Endothelial cell (in vitro differentiated cells): Measurements from ENCODE around the gene ERC2. TPM values are rescaled to one million over a fixed set of nuclear protein-coding genes. Genes with fewer than 3 reads are reported as not detected.

Source experiments
- DNase-seq: peaks from one replicate; pipeline ENCODE4 v3.0.0; 2021; ENCODE audit warnings: low spot score
- H3K27ac Mint-ChIP-seq: one replicate; pipeline ENCODE4 v1.8.0; 2021; ENCODE audit warnings: mixed read lengths, inconsistent platforms; ENCODE audit not compliant: unreplicated experiment
- H3K27me3 Mint-ChIP-seq: one replicate; pipeline ENCODE4 v1.8.0; 2021; ENCODE audit warnings: mild to moderate bottlenecking, moderate library complexity, mixed read lengths, inconsistent platforms; ENCODE audit not compliant: unreplicated experiment
- H3K36me3 Mint-ChIP-seq: one replicate; pipeline ENCODE4 v1.8.0; 2021; ENCODE audit warnings: mild to moderate bottlenecking, low read depth, mixed read lengths, inconsistent platforms; ENCODE audit not compliant: unreplicated experiment
- H3K4me1 Mint-ChIP-seq: one replicate; pipeline ENCODE4 v1.8.0; 2021; ENCODE audit warnings: mild to moderate bottlenecking, mixed read lengths, inconsistent platforms; ENCODE audit not compliant: unreplicated experiment
- H3K4me3 Mint-ChIP-seq: one replicate; pipeline ENCODE4 v1.8.0; 2021; ENCODE audit warnings: mild to moderate bottlenecking, mixed read lengths, inconsistent platforms; ENCODE audit not compliant: unreplicated experiment
- H3K9me3 Mint-ChIP-seq: one replicate; pipeline ENCODE4 v1.8.0; 2021; ENCODE audit warnings: mixed read lengths, inconsistent platforms; ENCODE audit not compliant: unreplicated experiment
- total RNA-seq: library from RNA; stranded (reverse); fragmentation: NEBNext Ultra II Directional; extraction: Animal tissue kit (Norgen Biotek cat#: 25700); gene quantifications from one replicate; pipeline ENCODE4 v1.2.1, GENCODE V29; 2021; ENCODE audit not compliant: unreplicated experiment
- TF ChIP-seq, protein P1 (sequence below): fragments of 200-600 bp; sonication (generic); IDR thresholded peaks from one replicate; pipeline ENCODE4 v1.5.0; 2021; ENCODE audit warnings: antibody characterized with exemption; ENCODE audit not compliant: unreplicated experiment

ERC2 gene
- total RNA-seq, 1 donor from 2014 or later: 20.5 TPM

DNA sequence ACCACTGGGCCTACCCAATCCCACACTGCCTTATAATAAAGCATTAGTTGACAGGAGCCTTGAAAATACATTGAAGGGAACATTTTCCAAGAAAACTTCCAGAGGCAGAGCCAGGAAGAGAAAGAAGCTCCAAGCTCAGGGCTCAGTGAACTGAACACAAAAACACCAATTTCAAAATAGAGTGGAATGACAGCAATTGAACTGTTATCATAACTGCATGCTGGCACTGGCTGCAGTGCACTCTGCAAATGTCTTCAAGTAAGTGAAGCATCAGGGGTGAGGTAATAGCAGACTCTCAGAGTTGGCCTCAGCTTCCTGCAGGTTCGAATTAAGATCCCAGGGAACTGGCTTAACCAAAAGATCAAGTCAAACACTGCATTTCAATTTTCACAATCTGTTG is 593.2 kb downstream of the ERC2 start:
- Mint-ChIP-seq H3K27me3 (no peaks in the 10 kb centered on the region), H3K4me1 (no peaks in the 10 kb centered on the region)

GRCh38 chr3:55873523-55874254 is 594.6 kb downstream of the ERC2 start:
- no peak for DNase-seq
- Mint-ChIP-seq H3K27me3 (no peaks in the 10 kb centered on the region), H3K27ac (no peak overlapping the region), H3K4me1 (no peaks in the 10 kb centered on the region), H3K36me3 (no peaks in the 10 kb centered on the region), H3K4me3 (no peak overlapping the region), H3K9me3 (no peaks in the 10 kb centered on the region)
- TF ChIP-seq, protein P1, sequence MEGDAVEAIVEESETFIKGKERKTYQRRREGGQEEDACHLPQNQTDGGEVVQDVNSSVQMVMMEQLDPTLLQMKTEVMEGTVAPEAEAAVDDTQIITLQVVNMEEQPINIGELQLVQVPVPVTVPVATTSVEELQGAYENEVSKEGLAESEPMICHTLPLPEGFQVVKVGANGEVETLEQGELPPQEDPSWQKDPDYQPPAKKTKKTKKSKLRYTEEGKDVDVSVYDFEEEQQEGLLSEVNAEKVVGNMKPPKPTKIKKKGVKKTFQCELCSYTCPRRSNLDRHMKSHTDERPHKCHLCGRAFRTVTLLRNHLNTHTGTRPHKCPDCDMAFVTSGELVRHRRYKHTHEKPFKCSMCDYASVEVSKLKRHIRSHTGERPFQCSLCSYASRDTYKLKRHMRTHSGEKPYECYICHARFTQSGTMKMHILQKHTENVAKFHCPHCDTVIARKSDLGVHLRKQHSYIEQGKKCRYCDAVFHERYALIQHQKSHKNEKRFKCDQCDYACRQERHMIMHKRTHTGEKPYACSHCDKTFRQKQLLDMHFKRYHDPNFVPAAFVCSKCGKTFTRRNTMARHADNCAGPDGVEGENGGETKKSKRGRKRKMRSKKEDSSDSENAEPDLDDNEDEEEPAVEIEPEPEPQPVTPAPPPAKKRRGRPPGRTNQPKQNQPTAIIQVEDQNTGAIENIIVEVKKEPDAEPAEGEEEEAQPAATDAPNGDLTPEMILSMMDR: no peak

More for the DNA sequence above, 593.2 kb downstream of the ERC2 start:
- no peaks in the 10 kb centered on the region for H3K9me3 Mint-ChIP-seq
- DNase-seq: no peak
- TF ChIP-seq, protein P1: no peak
- no peak overlapping the region for H3K4me3 Mint-ChIP-seq
- H3K27ac Mint-ChIP-seq: no peak overlapping the region
- no peaks in the 10 kb centered on the region for H3K36me3 Mint-ChIP-seq

GRCh38 chr3:55870594-55870993 is 597.7 kb downstream of the ERC2 start:
- no peak overlapping the region for H3K27ac Mint-ChIP-seq
- no peak for DNase-seq
- H3K4me3 Mint-ChIP-seq: no peak overlapping the region
- H3K36me3 Mint-ChIP-seq: no peaks in the 10 kb centered on the region
- no peaks in the 10 kb centered on the region for H3K4me1 Mint-ChIP-seq
- no peaks in the 10 kb centered on the region for H3K9me3 Mint-ChIP-seq
- TF ChIP-seq, protein P1: no peak
- no peaks in the 10 kb centered on the region for H3K27me3 Mint-ChIP-seq

GRCh38 chr3:55868347-55868746 is 599.9 kb downstream of the ERC2 start:
- DNase-seq: no peak
- H3K27me3 Mint-ChIP-seq: no peaks in the 10 kb centered on the region
- H3K9me3 Mint-ChIP-seq: no peaks in the 10 kb centered on the region
- TF ChIP-seq, protein P1: no peak
- H3K4me3 Mint-ChIP-seq: no peak overlapping the region
- H3K36me3 Mint-ChIP-seq: no peaks in the 10 kb centered on the region
- H3K4me1 Mint-ChIP-seq: no peaks in the 10 kb centered on the region
- no peak overlapping the region for H3K27ac Mint-ChIP-seq

GRCh38 chr3:55863028-55863427 is 605.2 kb downstream of the ERC2 start:
- Mint-ChIP-seq H3K27me3 (peaks cover 2% of the 10 kb centered on the region), H3K36me3 (no peaks in the 10 kb centered on the region), H3K9me3 (no peaks in the 10 kb centered on the region), H3K4me3 (no peak overlapping the region), H3K27ac (no peak overlapping the region), H3K4me1 (no peaks in the 10 kb centered on the region)
- DNase-seq: no peak
- TF ChIP-seq, protein P1: no peak
